ENCODE measurements around the gene P4HB.

P4HB gene

GRCh38 chr17:81831563-81831956 is 28.8 kb downstream of the P4HB start:
- Histone ChIP-seq H3K4me1 (ENCODE audit: control insufficient read depth, insufficient read depth, low read length) (no peaks in the 10 kb centered on the region), H3K27ac (ENCODE audit: extremely low read depth, low read depth, low read length) (no peak overlapping the region), H3K36me3 (ENCODE audit: control insufficient read depth in 2 of 2, insufficient read depth in 1 of 2, low read length in 2 of 2) (peaks cover 0 to 4% of the 10 kb centered on the region in 2 experiments; a peak in 2 of 3 replicates), H3K4me3 (ENCODE audit: low read depth, low read length) (no peak overlapping the region), H3K9me3 (ENCODE audit: control insufficient read depth, insufficient read depth, low read depth, low read length) (no peaks in the 10 kb centered on the region)
- CTCF ChIA-PET = no interaction called here
- POLR2A ChIA-PET = no interaction called here
- TF ChIP-seq ZSCAN23 (tag by site-specific recombination; IDR thresholded peaks at IDR 0.05) (no peak), ZNF214 (tag by site-specific recombination; IDR thresholded peaks at IDR 0.05; ENCODE audit: borderline replicate concordance) (no peak), ZNF398 (tag by site-specific recombination; IDR thresholded peaks at IDR 0.05) (peak; percentile 57), GLI4 (tag by site-specific recombination; IDR thresholded peaks at IDR 0.05) (no peak), ZNF335 (tag by site-specific recombination; conservative IDR thresholded peaks at IDR 0.05) (peak; percentile 67), ZBTB21 (tag by site-specific recombination; IDR thresholded peaks at IDR 0.05) (no peak), ZNF341 (tag by site-specific recombination; IDR thresholded peaks at IDR 0.05; ENCODE audit: low read depth) (peak; percentile 22), ZNF155 (tag by site-specific recombination; IDR thresholded peaks at IDR 0.05) (no peak), OVOL3 (tag by site-specific recombination; IDR thresholded peaks at IDR 0.05) (no peak), YY2 (tag by site-specific recombination; IDR thresholded peaks at IDR 0.05) (no peak), ZNF639 (tag by site-specific recombination; IDR thresholded peaks at IDR 0.05) (no peak)

- Histone ChIP-seq H3K27ac (ENCODE audit: extremely low read depth, low read depth, low read length) (no peak overlapping the region), H3K9me3 (ENCODE audit: control insufficient read depth, insufficient read depth, low read depth, low read length) (no peaks in the 10 kb centered on the region), H3K4me3 (ENCODE audit: low read depth, low read length) (no peak overlapping the region), H3K36me3 (ENCODE audit: control insufficient read depth in 2 of 2, insufficient read depth in 1 of 2, low read length in 2 of 2) (no peaks in the 10 kb centered on the region; a peak in 1 of 3 replicates), H3K4me1 (ENCODE audit: control insufficient read depth, insufficient read depth, low read length) (no peaks in the 10 kb centered on the region)
- CTCF ChIA-PET = no interaction called here
- TF ChIP-seq SCRT1 (tag by site-specific recombination; IDR thresholded peaks at IDR 0.05; ENCODE audit: borderline replicate concordance) = 0 out of 2 replicates have a peak, but pooled peaks have one; percentile 24
- TF ChIP-seq ZNF341 (tag by site-specific recombination; IDR thresholded peaks at IDR 0.05; ENCODE audit: low read depth) = no peak
- TF ChIP-seq ZNF658 (tag by site-specific recombination; IDR thresholded peaks at IDR 0.05) = no peak
- no peak for TF ChIP-seq ZNF654 (tag by site-specific recombination; IDR thresholded peaks at IDR 0.05; ENCODE audit: low read depth)
- no peak for TF ChIP-seq KLF17 (tag by site-specific recombination; IDR thresholded peaks at IDR 0.05)
- TF ChIP-seq ZBTB8A (tag by site-specific recombination; IDR thresholded peaks at IDR 0.05) = no peak
- POLR2A ChIA-PET = no interaction called here
Observed at GRCh38 chr17:81829858-81830257, 30.5 kb downstream of the P4HB start.

DNA sequence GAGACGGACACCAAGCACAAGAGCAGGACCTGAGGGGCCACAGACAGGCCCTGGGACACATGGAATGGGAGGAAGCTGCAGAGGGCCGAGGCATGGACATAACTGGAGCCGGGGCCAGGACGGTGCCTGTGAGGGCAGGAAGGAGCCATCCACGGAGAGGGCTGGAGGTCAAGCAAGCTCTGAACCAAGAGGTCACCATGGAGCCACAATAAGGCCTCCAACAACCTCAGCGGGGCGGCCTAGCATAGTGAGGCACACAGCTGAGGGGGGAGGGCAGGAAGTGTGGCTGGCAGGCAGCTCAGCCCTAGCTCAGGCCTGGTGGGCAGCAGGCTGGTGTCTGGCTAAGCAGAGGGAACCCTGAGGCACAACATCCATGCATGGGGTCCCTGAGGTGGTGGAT is 31.7 kb downstream of the P4HB start:
- Histone ChIP-seq H3K9me3 (ENCODE audit: control insufficient read depth, insufficient read depth, low read depth, low read length) (no peaks in the 10 kb centered on the region), H3K4me3 (ENCODE audit: low read depth, low read length) (no peak overlapping the region), H3K4me1 (ENCODE audit: control insufficient read depth, insufficient read depth, low read length) (no peaks in the 10 kb centered on the region), H3K27ac (ENCODE audit: extremely low read depth, low read depth, low read length) (peak overlapping the region; percentile 41; the same call in 1 of the 2 replicates), H3K36me3 (ENCODE audit: control insufficient read depth in 2 of 2, insufficient read depth in 1 of 2, low read length in 2 of 2) (peaks cover 0 to 6% of the 10 kb centered on the region in 2 experiments; a peak in 2 of 3 replicates)
- ChIA-PET POLR2A (interaction anchor here (1.0 to 2.0 kb wide), 3 partner anchors 38 to 196 kb away, joined by 3 to 5 read pairs (median 3); partner anchors contain the start of gene MRPL12), CTCF (interaction anchor here (0.6 to 1.0 kb wide), 2 partner anchors 94 to 97 kb away, joined by 4 to 5 read pairs; no protein-coding TSS in a partner anchor)
- TF ChIP-seq INSM2 (tag by site-specific recombination; IDR thresholded peaks at IDR 0.05) (no peak), ZFP69B (tag by site-specific recombination; IDR thresholded peaks at IDR 0.05) (no peak), ZBTB1 (tag by site-specific recombination; IDR thresholded peaks at IDR 0.05) (no peak), ZNF561 (tag by site-specific recombination; IDR thresholded peaks at IDR 0.05; ENCODE audit: borderline replicate concordance) (no peak), HOXC10 (CRISPR knock-in tag; IDR thresholded peaks at IDR 0.05) (no peak)
- TF ChIP-seq, protein P1, sequence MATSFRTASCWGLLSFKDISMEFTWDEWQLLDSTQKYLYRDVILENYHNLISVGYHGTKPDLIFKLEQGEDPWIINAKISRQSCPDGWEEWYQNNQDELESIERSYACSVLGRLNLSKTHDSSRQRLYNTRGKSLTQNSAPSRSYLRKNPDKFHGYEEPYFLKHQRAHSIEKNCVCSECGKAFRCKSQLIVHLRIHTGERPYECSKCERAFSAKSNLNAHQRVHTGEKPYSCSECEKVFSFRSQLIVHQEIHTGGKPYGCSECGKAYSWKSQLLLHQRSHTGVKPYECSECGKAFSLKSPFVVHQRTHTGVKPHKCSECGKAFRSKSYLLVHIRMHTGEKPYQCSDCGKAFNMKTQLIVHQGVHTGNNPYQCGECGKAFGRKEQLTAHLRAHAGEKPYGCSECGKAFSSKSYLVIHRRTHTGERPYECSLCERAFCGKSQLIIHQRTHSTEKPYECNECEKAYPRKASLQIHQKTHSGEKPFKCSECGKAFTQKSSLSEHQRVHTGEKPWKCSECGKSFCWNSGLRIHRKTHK (tag by site-specific recombination; IDR thresholded peaks at IDR 0.05) = no peak

Data from HEK293 (cell line).